Adrenal gland (tissue), 5 donors: ENCODE data around the gene KRTAP9-7.

Source experiments
- POLR2A ChIP-seq, 2 donors: fragments of 450-650 bp; IDR thresholded peaks; one replicate each; pipeline ENCODE4 v1.6.1; 2017; ENCODE audit warnings: antibody characterized with exemption in 2 of 2, mild to moderate bottlenecking in 2 of 2, moderate library complexity in 1 of 2
- TF ChIP-seq, protein P1 (sequence below), 6 experiments: fragments of 450-650 bp in 4 of 6; fragments of 200-600 bp in 2 of 6; sonication (generic) in 1 of 6; IDR thresholded peaks; 1 replicate in 5 of 6; 2 replicates in 1 of 6; pipeline versions ENCODE4 v1.5.1 to v1.8.0; 2016 to 2021; ENCODE audit warnings: antibody characterized with exemption in 6 of 6, mild to moderate bottlenecking in 2 of 6, moderate library complexity in 1 of 6
- donor health status: DM: no; HTN: no; CAD: no.

DNA sequence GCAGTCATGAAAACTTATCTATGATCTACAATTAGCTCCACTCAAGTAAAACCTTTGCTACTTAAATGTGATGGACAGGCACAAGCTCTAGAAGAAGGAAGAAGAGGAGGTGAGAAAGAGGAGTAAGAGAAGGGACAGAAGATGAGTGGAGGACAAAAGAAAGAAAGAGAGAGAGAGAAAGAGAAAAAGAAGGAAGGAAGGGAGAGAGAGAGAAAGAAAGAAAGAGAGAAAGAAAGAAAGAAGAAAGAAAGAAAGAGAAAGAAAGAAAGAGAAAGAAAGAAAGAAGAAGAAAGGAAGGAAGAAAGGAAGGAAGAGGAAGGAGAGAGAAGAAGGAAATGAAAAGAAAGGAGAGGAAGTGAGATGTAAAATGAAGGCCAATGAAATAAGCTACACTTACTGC lies 45.4 kb upstream of the KRTAP9-7 start:
- TF ChIP-seq, protein P1, sequence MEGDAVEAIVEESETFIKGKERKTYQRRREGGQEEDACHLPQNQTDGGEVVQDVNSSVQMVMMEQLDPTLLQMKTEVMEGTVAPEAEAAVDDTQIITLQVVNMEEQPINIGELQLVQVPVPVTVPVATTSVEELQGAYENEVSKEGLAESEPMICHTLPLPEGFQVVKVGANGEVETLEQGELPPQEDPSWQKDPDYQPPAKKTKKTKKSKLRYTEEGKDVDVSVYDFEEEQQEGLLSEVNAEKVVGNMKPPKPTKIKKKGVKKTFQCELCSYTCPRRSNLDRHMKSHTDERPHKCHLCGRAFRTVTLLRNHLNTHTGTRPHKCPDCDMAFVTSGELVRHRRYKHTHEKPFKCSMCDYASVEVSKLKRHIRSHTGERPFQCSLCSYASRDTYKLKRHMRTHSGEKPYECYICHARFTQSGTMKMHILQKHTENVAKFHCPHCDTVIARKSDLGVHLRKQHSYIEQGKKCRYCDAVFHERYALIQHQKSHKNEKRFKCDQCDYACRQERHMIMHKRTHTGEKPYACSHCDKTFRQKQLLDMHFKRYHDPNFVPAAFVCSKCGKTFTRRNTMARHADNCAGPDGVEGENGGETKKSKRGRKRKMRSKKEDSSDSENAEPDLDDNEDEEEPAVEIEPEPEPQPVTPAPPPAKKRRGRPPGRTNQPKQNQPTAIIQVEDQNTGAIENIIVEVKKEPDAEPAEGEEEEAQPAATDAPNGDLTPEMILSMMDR (IDR thresholded peaks at IDR 0.05): no peak
- TF ChIP-seq POLR2A (IDR thresholded peaks at IDR 0.05): no peak
